Endothelial cell of coronary artery (primary cell): ENCODE data around the gene WDR91. TPM values are rescaled to one million over a fixed set of nuclear protein-coding genes. Genes with fewer than 3 reads are reported as not detected.

ENCODE experiments used
- total RNA-seq: library from RNA; depleted of rRNA; stranded (reverse); fragments of >200 nt; gene quantifications from 2 replicates; pipeline ENCODE4 v1.2.3, GENCODE V29; 2014

WDR91 gene
- total RNA-seq: 3.0 and 4.1 TPM in 2 replicates

GRCh38 chr7:135211179-135211945 is at the start of gene WDR91:
WDR91 (minus strand) TSS chr7:135211526; CDS start chr7:135211502, 24 bp downstream.

GRCh38 chr7:135233570-135233969 is 22.2 kb upstream of the WDR91 start, which contains the start of gene STRA8:
STRA8 (plus strand) TSS chr7:135233838; CDS start chr7:135240525, 6,687 bp downstream.

GRCh38 chr7:135170274-135170997 is 40.9 kb downstream of the WDR91 start, which contains the start of gene CYREN:
CYREN (minus strand) TSS chr7:135170707; CDS start chr7:135168922, 1,785 bp downstream.

GRCh38 chr7:135147899-135148721 is 63.2 kb downstream of the WDR91 start, which contains the start of gene TMEM140:
TMEM140 (plus strand) TSS chr7:135148072; CDS start chr7:135164442, 16,370 bp downstream.

Other genes starting within 250 kb of the WDR91 start
- gene AGBL3, start 225.0 kb downstream of the WDR91 start, total RNA-seq: 0.56 and 1.3 TPM in 2 replicates
- gene TMEM140, start 63.5 kb downstream of the WDR91 start, total RNA-seq: 8.3 and 8.8 TPM in 2 replicates
- gene CYREN, start 40.8 kb downstream of the WDR91 start, total RNA-seq: 20.5 and 21.1 TPM in 2 replicates
- gene STRA8, start 22.3 kb upstream of the WDR91 start, total RNA-seq: not detected in 2 replicates